Measurements from ENCODE around the gene ZNF560. TPM values are rescaled to one million over a fixed set of nuclear protein-coding genes. Genes with fewer than 3 reads are reported as not detected.
"Not testable (repeated sequence)": the region's sequence is repeated elsewhere in the genome, so short reads cannot be mapped to it uniquely, and the experiment has no call there.

ZNF560 gene
- not detected for total RNA-seq

DNA sequence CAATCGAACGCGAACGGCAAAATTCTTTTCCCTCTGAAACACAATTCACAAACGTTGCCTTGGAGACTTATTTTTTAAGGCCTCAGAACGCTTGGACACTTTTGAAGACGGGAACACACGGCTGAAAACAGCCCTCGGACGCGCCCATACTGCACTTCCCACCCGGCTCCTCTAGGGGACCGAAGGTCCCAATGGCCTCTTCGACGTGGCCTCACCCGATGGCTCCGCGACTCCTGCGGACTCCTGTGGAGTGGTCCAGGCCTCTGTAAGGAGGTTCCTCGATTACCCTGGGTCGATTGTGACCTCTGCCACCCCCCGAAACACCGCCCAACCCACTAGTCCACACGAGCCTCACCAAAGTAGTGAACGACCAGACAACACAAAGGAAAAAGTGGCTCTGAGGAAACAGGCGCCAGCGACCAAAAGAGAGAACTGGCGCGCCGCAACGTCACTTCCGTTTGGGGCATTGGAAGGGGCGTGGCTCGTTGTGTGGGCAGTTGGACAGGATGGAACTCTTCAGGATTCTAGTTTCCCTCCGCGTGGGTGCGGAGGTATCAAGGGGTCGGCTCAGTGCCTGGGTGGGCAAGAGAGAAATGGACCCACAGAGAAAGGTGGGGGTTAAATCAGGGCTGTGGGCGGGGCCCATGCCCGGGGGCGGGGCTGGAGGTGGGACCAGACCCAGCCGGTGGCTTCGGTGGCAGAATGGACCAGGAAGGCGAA, at the start of gene ZNF560:
Gene ZNF560, minus strand, starts transcription at position 434 of the 720 bp plus-strand sequence. CDS start 23,303 bp downstream, outside the sequence.
- peak; percentile 22 for DNase-seq
- ChIA-PET CTCF (no interaction called here), POLR2A (no interaction called here)
- Mint-ChIP-seq H3K9me3 (peaks cover 48% of the 10 kb centered on the region), H3K4me3 (peak within 1 kb of the TSS; percentile 45), H3K36me3 (peaks cover 17% of the 10 kb centered on the region), H3K4me1 (ENCODE audit: low read depth) (no peaks in the 10 kb centered on the region), H3K27me3 (no peaks in the 10 kb centered on the region), H3K27ac (no peak within 1 kb of the TSS)
- intact Hi-C loops (cut with micrococcal nuclease), result no loop called here

DNA sequence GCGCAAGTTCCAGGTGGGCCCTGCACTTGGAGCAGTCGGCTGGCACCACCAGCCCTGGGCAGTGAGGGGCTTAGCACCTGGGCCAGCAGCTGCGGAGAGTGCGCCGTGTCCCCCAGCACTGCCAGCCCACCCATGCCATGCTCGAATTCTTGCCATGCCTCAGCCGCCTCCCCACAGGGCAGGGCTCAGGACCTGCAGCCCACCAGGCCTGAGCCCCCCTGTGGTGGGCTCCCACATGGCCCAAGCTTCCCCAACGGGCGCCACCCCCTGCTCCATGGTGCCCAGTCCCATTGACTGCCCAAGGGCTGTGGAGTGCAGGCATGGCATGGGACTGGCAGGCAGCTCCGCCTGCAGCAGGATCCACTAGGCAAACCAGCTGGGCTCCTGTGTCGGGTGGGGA, 49.5 kb upstream of the ZNF560 start:
- Mint-ChIP-seq H3K27me3 (no peaks in the 10 kb centered on the region), H3K36me3 (peaks cover 12% of the 10 kb centered on the region), H3K27ac (no peak overlapping the region), H3K4me1 (ENCODE audit: low read depth) (no peaks in the 10 kb centered on the region), H3K4me3 (no peak overlapping the region), H3K9me3 (peaks cover 33% of the 10 kb centered on the region)
- ChIA-PET POLR2A (no interaction called here), CTCF (no interaction called here)
- no peak for DNase-seq
- intact Hi-C loops (cut with micrococcal nuclease), result no loop called here

DNA sequence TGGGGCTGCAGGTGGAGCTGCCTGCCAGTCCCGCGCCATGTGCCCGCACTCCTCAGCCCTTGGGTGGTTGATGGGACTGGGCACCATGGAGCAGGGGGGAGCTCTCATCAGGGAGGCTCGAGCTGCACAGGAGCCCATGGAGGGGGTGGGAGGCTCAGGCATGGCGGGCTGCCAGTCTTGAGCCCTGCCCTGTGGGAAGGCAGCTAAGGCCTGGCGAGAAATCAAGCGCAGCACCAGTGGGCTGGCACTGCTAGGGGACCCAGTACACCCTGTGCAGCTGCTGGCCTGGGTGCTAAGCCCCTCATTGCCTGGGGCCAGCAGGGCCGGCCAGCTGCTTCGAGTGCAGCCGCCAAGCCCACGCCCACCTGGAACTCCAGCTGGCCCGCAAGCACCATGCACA, 42.9 kb upstream of the ZNF560 start:
- H3K4me1 Mint-ChIP-seq (ENCODE audit: low read depth); H3K27me3 Mint-ChIP-seq; DNase-seq; CTCF ChIA-PET; H3K27ac Mint-ChIP-seq; H3K4me3 Mint-ChIP-seq; intact Hi-C loops (cut with micrococcal nuclease); POLR2A ChIA-PET: not testable (repeated sequence)
- H3K36me3 Mint-ChIP-seq, result peaks cover 11% of the 10 kb centered on the region
- peaks cover 12% of the 10 kb centered on the region for H3K9me3 Mint-ChIP-seq

DNA sequence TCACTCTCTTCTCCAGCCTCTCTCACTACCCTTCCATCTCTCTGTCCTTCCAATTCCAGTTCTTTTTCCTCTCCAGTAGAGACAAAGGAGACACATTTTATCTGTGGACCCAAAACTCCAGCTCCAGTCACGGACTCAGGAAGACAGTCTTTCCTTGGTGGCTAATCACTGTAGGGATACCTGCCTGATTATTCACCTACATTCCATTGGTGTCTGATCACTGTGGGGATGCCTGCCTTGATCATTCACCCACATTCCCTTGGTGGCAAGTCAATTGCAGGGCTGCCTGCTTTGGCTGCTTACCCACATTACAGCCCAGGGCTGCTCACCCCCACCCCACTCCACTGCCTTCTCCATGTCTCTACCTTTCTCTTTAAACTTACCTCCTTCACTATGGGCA, 41.5 kb upstream of the ZNF560 start:
- CTCF ChIA-PET; H3K4me1 Mint-ChIP-seq (ENCODE audit: low read depth); H3K27ac Mint-ChIP-seq; H3K27me3 Mint-ChIP-seq; DNase-seq; POLR2A ChIA-PET; H3K4me3 Mint-ChIP-seq: not testable (repeated sequence)
- H3K36me3 Mint-ChIP-seq, result peaks cover 24% of the 10 kb centered on the region
- H3K9me3 Mint-ChIP-seq, result peaks cover 21% of the 10 kb centered on the region
- intact Hi-C loops (cut with micrococcal nuclease), result loop anchor here (2.0 kb wide), 1 partner anchor 707 kb away; the partner anchor contains the start of genes MBD3L1 and ZNF558

DNA sequence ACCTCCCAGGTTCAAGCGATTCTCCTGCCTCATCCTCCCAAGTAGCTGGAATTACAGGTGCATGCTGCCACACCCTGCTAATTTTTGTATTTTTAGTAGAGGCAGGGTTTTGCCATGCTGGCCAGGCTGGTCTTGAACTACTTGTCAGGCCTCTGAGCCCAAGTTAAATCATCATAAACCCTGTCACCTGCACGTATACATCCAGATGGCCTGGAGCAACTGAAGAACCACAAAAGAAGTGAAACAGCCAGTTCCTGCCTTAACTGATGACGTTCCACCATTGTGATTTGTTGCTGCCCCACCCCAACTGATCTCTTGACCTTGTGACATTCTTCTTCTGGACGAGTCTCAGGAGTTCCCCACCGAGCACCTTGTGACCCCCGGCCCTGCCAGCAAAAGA, 40.8 kb upstream of the ZNF560 start:
- H3K4me1 Mint-ChIP-seq (ENCODE audit: low read depth); H3K27me3 Mint-ChIP-seq; POLR2A ChIA-PET; DNase-seq; CTCF ChIA-PET: not testable (repeated sequence)
- Mint-ChIP-seq H3K36me3 (peaks cover 32% of the 10 kb centered on the region), H3K4me3 (peak overlapping the region; percentile 96), H3K9me3 (peaks cover 23% of the 10 kb centered on the region), H3K27ac (peak overlapping the region; percentile 43)
- intact Hi-C loops (cut with micrococcal nuclease), result loop anchor here (2.0 kb wide), 1 partner anchor 706 kb away; the partner anchor contains the start of genes MBD3L1 and ZNF558

DNA sequence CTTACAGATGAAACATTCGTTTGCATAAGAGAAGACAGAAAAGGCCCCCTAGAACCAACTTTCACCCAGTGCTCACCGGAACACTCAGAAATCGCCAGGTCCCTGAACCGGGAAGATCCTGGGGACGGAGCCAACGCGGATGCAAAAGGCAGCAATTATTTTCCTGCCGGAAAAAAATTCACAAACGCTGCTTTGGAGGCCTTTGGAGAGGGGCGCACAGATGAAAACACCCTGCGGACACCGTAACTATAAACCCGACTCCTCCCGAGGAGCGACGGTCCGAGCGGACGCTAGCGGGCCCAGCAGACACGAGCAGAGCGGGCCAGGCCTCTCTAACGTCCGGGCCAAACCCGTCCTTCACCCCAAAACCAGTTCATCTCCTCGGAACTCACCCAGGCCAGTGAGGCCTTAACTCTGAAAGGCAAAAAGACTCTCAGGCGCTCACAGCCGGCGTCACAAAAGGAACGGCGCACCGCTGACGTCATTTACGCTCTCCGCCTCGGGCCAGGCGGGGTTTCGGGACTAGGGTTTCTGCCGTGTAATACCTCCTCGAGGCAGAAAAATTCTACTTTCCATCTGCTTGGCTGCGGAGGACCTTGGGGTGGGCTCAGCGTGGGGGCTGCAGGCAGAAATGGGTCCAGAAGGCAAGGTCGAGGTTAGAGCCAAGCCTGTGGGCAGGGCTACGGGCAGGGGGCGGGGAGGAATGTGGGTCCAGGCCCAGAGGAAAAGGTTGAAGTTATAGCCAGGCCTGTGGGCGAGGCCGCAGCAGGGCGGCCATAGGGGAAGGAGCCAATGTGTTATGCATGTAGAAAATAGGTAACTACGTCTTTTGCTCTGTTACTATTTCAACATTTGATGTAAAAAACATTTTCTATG, 40.0 kb upstream of the ZNF560 start, which contains the start of gene ZNF426:
Gene ZNF426, minus strand, starts transcription at position 463 of the 876 bp plus-strand sequence. CDS start 2,413 bp downstream, outside the sequence.
- Mint-ChIP-seq H3K27ac (peak within 1 kb of the TSS; percentile 94), H3K27me3 (no peaks in the 10 kb centered on the region), H3K9me3 (peaks cover 31% of the 10 kb centered on the region), H3K4me1 (ENCODE audit: low read depth) (peaks cover 9% of the 10 kb centered on the region), H3K4me3 (peak within 1 kb of the TSS; percentile 96), H3K36me3 (peaks cover 39% of the 10 kb centered on the region)
- intact Hi-C loops (cut with micrococcal nuclease), result loop anchor here (1.0 to 2.0 kb wide), 3 partner anchors 46 to 706 kb away; partner anchors contain the start of genes MBD3L1, ZNF121, ZNF558 and ZNF699
- ChIA-PET POLR2A (no interaction called here), CTCF (no interaction called here)
- DNase-seq, result peak; percentile 93

DNA sequence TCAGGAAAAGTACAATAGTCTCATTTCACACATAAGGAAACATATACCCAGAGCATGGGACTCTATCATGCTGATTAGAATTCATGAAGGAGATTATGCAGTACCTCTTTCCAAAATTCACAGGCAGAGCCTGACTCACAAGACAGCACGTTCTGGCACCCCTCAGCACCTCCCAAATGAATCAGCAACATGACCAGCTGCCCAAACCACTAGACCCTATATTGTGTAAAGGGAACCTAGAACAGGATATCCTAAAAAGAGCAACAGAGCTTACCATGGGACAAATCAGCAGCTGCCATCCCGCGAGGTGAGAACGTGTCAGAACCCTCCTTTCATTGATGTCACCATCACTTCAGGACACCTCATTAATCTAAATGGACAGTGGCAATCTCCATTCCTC, 37.5 kb upstream of the ZNF560 start:
- Mint-ChIP-seq H3K4me3 (no peak overlapping the region), H3K9me3 (peaks cover 53% of the 10 kb centered on the region), H3K4me1 (ENCODE audit: low read depth) (peaks cover 9% of the 10 kb centered on the region), H3K36me3 (peaks cover 64% of the 10 kb centered on the region), H3K27me3 (no peaks in the 10 kb centered on the region), H3K27ac (no peak overlapping the region)
- intact Hi-C loops (cut with micrococcal nuclease), result no loop called here
- CTCF ChIA-PET, result interaction anchor here (1.4 kb wide), 1 partner anchor 48 kb away, joined by 5 read pairs; the partner anchor contains the start of gene ZNF121
- DNase-seq, result no peak
- POLR2A ChIA-PET, result no interaction called here

DNA sequence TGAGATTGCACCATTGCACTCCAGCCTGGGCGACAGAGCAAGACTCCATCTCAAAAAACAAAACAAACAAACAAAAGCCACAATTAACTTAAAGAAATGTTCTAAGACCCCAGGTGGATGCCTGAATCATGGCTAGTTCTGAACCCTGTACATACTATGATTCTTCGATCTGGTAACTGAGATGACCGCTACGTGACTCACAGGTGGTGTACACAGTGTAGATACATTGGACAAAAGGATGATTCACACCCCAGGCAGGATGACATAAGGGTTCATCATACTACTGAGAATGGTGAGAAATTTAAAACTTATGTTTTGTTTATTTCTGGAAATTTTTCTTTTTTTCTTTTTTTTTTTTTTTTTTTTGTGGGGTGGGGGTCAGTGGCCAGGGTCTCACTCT, 33.5 kb upstream of the ZNF560 start:
- DNase-seq, result peak; percentile 14
- Mint-ChIP-seq H3K9me3 (peaks cover 74% of the 10 kb centered on the region), H3K36me3 (peaks cover 93% of the 10 kb centered on the region), H3K4me3 (no peak overlapping the region), H3K4me1 (ENCODE audit: low read depth) (peaks cover 2% of the 10 kb centered on the region), H3K27me3 (no peaks in the 10 kb centered on the region), H3K27ac (peak overlapping the region; percentile 23)
- ChIA-PET CTCF (no interaction called here), POLR2A (no interaction called here)
- intact Hi-C loops (cut with micrococcal nuclease), result no loop called here

DNA sequence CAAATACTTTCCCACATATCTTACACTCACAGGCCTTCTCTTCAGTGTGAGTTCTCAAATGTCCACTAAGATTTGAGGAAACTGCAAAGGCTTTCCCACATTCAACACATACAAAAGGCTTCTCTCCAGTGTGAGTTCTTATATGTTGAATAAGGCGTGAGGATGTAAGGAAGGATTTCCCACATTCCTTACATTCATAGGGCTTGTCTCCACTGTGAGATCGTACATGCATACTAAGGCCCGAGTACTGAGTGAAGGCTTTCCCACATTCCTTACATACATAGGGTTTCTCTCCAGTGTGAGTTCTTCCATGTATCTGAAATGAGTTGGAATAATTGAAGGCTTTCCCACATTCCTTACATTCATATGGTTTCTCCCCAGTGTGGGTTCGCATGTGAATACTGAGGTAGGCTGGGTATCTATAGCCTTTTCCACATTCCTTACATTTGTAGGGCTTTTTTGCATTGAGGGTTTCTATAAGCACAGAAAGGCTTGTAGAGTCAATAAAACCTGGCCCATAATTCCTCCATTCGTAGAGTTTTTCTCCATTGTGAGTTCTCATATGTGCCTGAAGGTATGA, 30.4 kb upstream of the ZNF560 start:
- no peak overlapping the region for H3K4me3 Mint-ChIP-seq
- intact Hi-C loops (cut with micrococcal nuclease), result no loop called here
- CTCF ChIA-PET, result no interaction called here
- peaks cover 84% of the 10 kb centered on the region for H3K36me3 Mint-ChIP-seq
- no peaks in the 10 kb centered on the region for H3K27me3 Mint-ChIP-seq
- peaks cover 85% of the 10 kb centered on the region for H3K9me3 Mint-ChIP-seq
- DNase-seq, result no peak
- POLR2A ChIA-PET, result no interaction called here
- no peaks in the 10 kb centered on the region for H3K4me1 Mint-ChIP-seq (ENCODE audit: low read depth)
- H3K27ac Mint-ChIP-seq, result no peak overlapping the region

DNA sequence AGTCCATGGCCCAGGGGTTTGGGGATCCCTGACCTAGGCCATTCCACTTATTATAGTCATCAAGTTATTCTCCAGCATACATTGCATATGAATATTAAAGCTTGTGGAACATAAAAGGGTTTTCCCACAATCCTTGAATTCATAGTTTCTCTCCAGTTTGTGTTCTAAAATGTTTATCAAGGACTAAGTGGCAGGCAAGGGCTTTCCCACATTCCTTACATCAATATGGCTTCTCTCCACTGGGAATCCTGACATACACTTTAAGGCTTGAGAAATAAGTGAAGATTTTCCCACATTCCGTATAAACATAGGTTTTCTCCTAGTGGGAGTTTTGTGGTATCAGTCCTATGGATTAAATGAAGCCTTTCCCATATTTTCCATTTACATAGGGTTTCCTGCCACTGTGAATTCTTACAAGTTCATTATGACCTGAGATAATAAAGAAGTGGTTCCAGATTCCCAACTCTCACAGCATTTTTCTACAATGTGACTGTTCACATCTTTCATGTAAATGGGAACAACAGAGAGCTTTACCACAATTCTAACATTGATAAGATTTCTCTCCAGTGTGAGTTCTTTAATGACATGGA, 25.6 kb upstream of the ZNF560 start:
- POLR2A ChIA-PET, result no interaction called here

DNA sequence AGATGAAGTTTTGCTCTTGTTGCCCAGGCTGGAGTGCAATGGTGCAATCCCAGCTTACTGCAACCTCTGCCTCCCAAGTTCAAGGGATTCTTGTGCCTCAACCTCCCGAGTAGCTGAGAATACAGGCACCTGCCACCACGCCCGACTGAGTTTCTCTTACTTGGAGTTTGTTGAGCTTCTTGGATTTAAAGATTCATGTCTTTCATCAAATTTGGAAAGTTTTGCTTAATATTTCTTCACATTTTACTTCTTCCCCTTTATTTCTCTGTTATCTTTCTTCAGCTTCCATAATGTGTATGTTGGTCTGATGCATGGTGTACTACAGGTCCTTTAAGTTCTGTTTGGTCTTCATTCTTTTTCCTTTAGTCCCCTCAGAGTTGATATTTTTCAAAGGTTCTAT, 8.9 kb upstream of the ZNF560 start:
- Mint-ChIP-seq H3K27ac (no peak overlapping the region), H3K27me3 (no peaks in the 10 kb centered on the region), H3K4me3 (no peak overlapping the region), H3K36me3 (peaks cover 4% of the 10 kb centered on the region), H3K9me3 (peaks cover 61% of the 10 kb centered on the region), H3K4me1 (ENCODE audit: low read depth) (no peaks in the 10 kb centered on the region)
- CTCF ChIA-PET, result no interaction called here
- intact Hi-C loops (cut with micrococcal nuclease), result no loop called here
- POLR2A ChIA-PET, result no interaction called here
- no peak for DNase-seq

More for the DNA sequence above, 25.6 kb upstream of the ZNF560 start:
- Mint-ChIP-seq H3K27ac (no peak overlapping the region), H3K27me3 (no peaks in the 10 kb centered on the region), H3K4me3 (no peak overlapping the region), H3K9me3 (peaks cover 82% of the 10 kb centered on the region), H3K4me1 (ENCODE audit: low read depth) (no peaks in the 10 kb centered on the region), H3K36me3 (peaks cover 64% of the 10 kb centered on the region)
- no peak for DNase-seq
- CTCF ChIA-PET, result no interaction called here
- intact Hi-C loops (cut with micrococcal nuclease), result no loop called here

DNA sequence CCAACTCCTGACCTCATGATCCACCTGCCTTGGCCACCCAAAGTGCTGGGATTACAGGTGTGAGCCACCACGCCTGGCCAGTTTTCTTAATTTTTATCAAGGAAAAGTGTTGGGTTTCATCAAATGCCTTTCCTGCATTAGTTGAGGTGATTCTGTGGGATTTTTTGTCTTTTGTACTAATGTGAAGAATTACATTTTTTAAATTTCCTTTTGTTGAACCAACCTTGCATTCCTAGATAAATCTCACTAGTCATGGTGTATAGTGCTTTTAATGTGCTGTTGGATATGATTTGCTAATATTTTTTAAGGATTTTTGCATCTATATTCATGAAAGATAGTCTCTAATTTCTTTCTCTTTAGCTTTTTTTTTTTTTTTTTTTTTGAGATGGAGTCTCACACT, 2.4 kb upstream of the ZNF560 start:
- Mint-ChIP-seq H3K4me1 (ENCODE audit: low read depth) (no peaks in the 10 kb centered on the region), H3K27me3 (no peaks in the 10 kb centered on the region), H3K36me3 (peaks cover 17% of the 10 kb centered on the region), H3K27ac (no peak overlapping the region), H3K9me3 (peaks cover 51% of the 10 kb centered on the region), H3K4me3 (no peak overlapping the region)
- intact Hi-C loops (cut with micrococcal nuclease), result no loop called here
- CTCF ChIA-PET, result no interaction called here
- POLR2A ChIA-PET, result no interaction called here
- DNase-seq, result no peak

Measured in activated CD4-positive, alpha-beta memory T cell treated with anti-CD3 and anti-CD28 coated beads for 36 hours (primary cell).